GM23338 (cell line): ENCODE results near the gene AMPD3. TPM values are rescaled to one million over a fixed set of nuclear protein-coding genes. Genes with fewer than 3 reads are reported as not detected.

Experiments
- ATAC-seq: fragments of 200-7000 bp; cut with Tn5 transposase; 3 replicates; pipeline ENCODE4 v1.9.1; 2020
- DNase-seq: peaks from one replicate; pipeline ENCODE4 v3.0.0-alpha.2; 2015; ENCODE audit warnings: low spot score
- H2AFZ ChIP-seq: fragments of 200-600 bp; sonication (generic); 2 replicates; pipeline ENCODE4 v1.8.0; 2016; ENCODE audit warnings: antibody characterized with exemption, mild to moderate bottlenecking, moderate library complexity
- H3F3A ChIP-seq: fragments of 200-600 bp; sonication (generic); replicated peaks from 2 replicates; pipeline ENCODE4 v1.8.0; 2017; ENCODE audit warnings: antibody characterized with exemption, mixed run types, low read depth
- H3K27ac ChIP-seq: fragments of 200-600 bp; sonication (generic); 2 replicates; pipeline ENCODE4 v1.6.1; 2016; ENCODE audit warnings: low read depth
- H3K27me3 ChIP-seq: fragments of 200-600 bp; sonication (generic); 2 replicates; pipeline ENCODE4 v1.8.0; 2016; ENCODE audit warnings: mild to moderate bottlenecking, mixed run types, moderate library complexity; ENCODE audit not compliant: insufficient read depth
- H3K36me3 ChIP-seq: fragments of 200-600 bp; sonication (generic); 2 replicates; pipeline ENCODE4 v1.8.0; 2016; ENCODE audit warnings: mild to moderate bottlenecking; ENCODE audit not compliant: insufficient read depth
- H3K4me1 ChIP-seq: fragments of 200-600 bp; sonication (generic); 2 replicates; pipeline ENCODE4 v1.8.0; 2016; ENCODE audit warnings: mild to moderate bottlenecking, moderate library complexity; ENCODE audit not compliant: insufficient read depth
- H3K4me2 ChIP-seq: fragments of 200-600 bp; sonication (generic); 2 replicates; pipeline ENCODE4 v1.7.1; 2017; ENCODE audit warnings: mixed run types
- H3K4me3 ChIP-seq: fragments of 200-600 bp; sonication (generic); 2 replicates; pipeline ENCODE4 v1.6.1; 2016; ENCODE audit warnings: mixed run types
- H3K79me2 ChIP-seq: fragments of 200-600 bp; sonication (generic); replicated peaks from 2 replicates; pipeline ENCODE4 v1.8.0; 2017; ENCODE audit warnings: mild to moderate bottlenecking; ENCODE audit not compliant: insufficient read depth
- H3K9me2 ChIP-seq: fragments of 200-600 bp; sonication (generic); 2 replicates; pipeline ENCODE4 v1.8.0; 2017; ENCODE audit not compliant: insufficient read depth
- H4K20me1 ChIP-seq: fragments of 200-600 bp; sonication (generic); replicated peaks from 2 replicates; pipeline ENCODE4 v1.8.0; 2017; ENCODE audit warnings: mild to moderate bottlenecking; ENCODE audit not compliant: insufficient read depth
- H3K27ac Mint-ChIP-seq: 2 replicates; pipeline ENCODE4 v1.8.0; 2020; ENCODE audit warnings: inconsistent platforms, mild to moderate bottlenecking, moderate library complexity, mixed read lengths
- H3K27me3 Mint-ChIP-seq: 3 replicates; pipeline ENCODE4 v1.8.0; 2022; ENCODE audit warnings: low read depth, mild to moderate bottlenecking, moderate library complexity, mixed read lengths, inconsistent platforms; ENCODE audit not compliant: insufficient read depth, poor library complexity
- H3K36me3 Mint-ChIP-seq: 3 replicates; pipeline ENCODE4 v1.8.0; 2021; ENCODE audit warnings: low read depth, mild to moderate bottlenecking, inconsistent platforms, moderate library complexity, mixed read lengths
- H3K4me1 Mint-ChIP-seq: 3 replicates; pipeline ENCODE4 v1.8.0; 2020; ENCODE audit warnings: mild to moderate bottlenecking, inconsistent platforms, mixed read lengths
- H3K4me3 Mint-ChIP-seq: 3 replicates; pipeline ENCODE4 v1.8.0; 2021; ENCODE audit warnings: moderate library complexity, mild to moderate bottlenecking, inconsistent platforms, mixed read lengths
- H3K9me3 Mint-ChIP-seq: 3 replicates; pipeline ENCODE4 v1.8.0; 2020; ENCODE audit warnings: moderate library complexity, mild to moderate bottlenecking, inconsistent platforms, mixed read lengths
- CREB1 ChIP-seq: fragments of 250-450 bp; sonication (Bioruptor Pico); IDR thresholded peaks from 2 replicates; pipeline ENCODE4 v1.5.0; 2020; ENCODE audit warnings: low read depth, mild to moderate bottlenecking, moderate library complexity
- CTCF ChIP-seq, 2 experiments: fragments of 200-600 bp in 1 of 2; sonication (generic) in 1 of 2; conservative IDR thresholded peaks; 2 replicates each; pipeline versions ENCODE4 v1.5.1 to v1.6.1; 2016 to 2017; ENCODE audit warnings: antibody characterized with exemption in 2 of 2, low read depth in 2 of 2, mild to moderate bottlenecking in 2 of 2, moderate library complexity in 1 of 2
- EZH2 ChIP-seq: fragments of 200-600 bp; sonication (generic); IDR thresholded peaks from one replicate; pipeline ENCODE4 v1.8.0; 2017; ENCODE audit warnings: antibody characterized with exemption, mild to moderate bottlenecking, low read depth; ENCODE audit not compliant: unreplicated experiment
- EZH2phosphoT487 ChIP-seq: fragments of 200-600 bp; sonication (generic); IDR thresholded peaks from one replicate; pipeline ENCODE4 v1.8.1; 2018; ENCODE audit warnings: antibody characterized with exemption; ENCODE audit not compliant: unreplicated experiment
- JUNB ChIP-seq: IDR thresholded peaks from one replicate; pipeline ENCODE4 v1.6.1; 2016; ENCODE audit warnings: antibody characterized with exemption; ENCODE audit not compliant: unreplicated experiment
- NANOG ChIP-seq: IDR thresholded peaks from 2 replicates; pipeline ENCODE4 v1.6.1; 2016; ENCODE audit warnings: antibody characterized with exemption, borderline replicate concordance
- POLR2AphosphoS5 ChIP-seq: IDR thresholded peaks from 2 replicates; pipeline ENCODE4 v1.6.1; 2016; ENCODE audit warnings: antibody characterized with exemption, low read depth
- STAT1 ChIP-seq: IDR thresholded peaks from one replicate; pipeline ENCODE4 v1.6.1; 2016; ENCODE audit warnings: antibody characterized with exemption; ENCODE audit not compliant: unreplicated experiment
- ZNF114 ChIP-seq: fragments of 250-450 bp; sonication (Bioruptor Pico); IDR thresholded peaks from 2 replicates; pipeline ENCODE4 v1.5.0; 2020; ENCODE audit warnings: mild to moderate bottlenecking, moderate library complexity
- ZNF331 ChIP-seq: fragments of 250-450 bp; sonication (Bioruptor Pico); IDR thresholded peaks from 2 replicates; pipeline ENCODE4 v1.5.0; 2020; ENCODE audit warnings: low read depth, mild to moderate bottlenecking, moderate library complexity
- polyA plus RNA-seq: library from polyadenylated mRNA; unstranded; fragments of >200 nt; fragmentation: Nextera tagmentation; extraction: Ambion mirVana; gene quantifications from 2 replicates; pipeline ENCODE4 v1.2.1, GENCODE V29; 2016
- total RNA-seq: library from RNA; depleted of rRNA; stranded (reverse); fragments of >200 nt; shearing (Covaris generic); gene quantifications from 2 replicates; pipeline ENCODE4 v1.2.3, GENCODE V29; 2014
- TF ChIP-seq, protein P1 (sequence below): IDR thresholded peaks from one replicate; pipeline ENCODE4 v1.6.1; 2018; ENCODE audit warnings: antibody characterized with exemption; ENCODE audit not compliant: unreplicated experiment

AMPD3 gene
- total and polyA plus RNA-seq, 2 experiments from 2014 or later: 1.6 to 2.1 TPM

DNA sequence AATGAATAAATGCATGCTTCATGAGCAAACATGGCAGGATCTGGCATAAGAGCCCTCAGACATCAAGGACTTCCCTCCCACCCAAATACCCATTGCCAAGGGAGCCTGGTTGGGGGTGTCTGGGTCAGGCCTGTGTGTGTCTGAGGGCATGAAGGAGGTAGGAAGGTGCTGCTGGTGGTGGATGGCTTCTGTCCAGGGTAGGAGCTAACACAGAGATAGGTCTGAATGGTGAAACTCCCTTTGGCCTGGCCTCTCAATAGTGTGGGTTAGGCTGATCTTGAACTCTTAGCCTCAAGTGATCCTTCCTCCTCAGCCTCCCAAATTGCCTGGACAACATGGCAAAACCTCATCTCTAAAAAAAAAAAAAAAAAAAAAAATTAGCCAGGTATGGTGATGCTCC is 2.8 kb downstream of the AMPD3 start (continued):
- TF ChIP-seq EZH2phosphoT487 (no peak), CREB1 (CRISPR knock-in tag) (no peak), NANOG (no peak), JUNB (no peak), STAT1 (no peak), EZH2 (no peak), POLR2AphosphoS5 (no peak), CTCF (conservative IDR thresholded peaks at IDR 0.05; ENCODE audit: low read depth in 2 of 2) (no peak), ZNF114 (CRISPR knock-in tag) (no peak), ZNF331 (CRISPR knock-in tag) (no peak)
- TF ChIP-seq, protein P1, sequence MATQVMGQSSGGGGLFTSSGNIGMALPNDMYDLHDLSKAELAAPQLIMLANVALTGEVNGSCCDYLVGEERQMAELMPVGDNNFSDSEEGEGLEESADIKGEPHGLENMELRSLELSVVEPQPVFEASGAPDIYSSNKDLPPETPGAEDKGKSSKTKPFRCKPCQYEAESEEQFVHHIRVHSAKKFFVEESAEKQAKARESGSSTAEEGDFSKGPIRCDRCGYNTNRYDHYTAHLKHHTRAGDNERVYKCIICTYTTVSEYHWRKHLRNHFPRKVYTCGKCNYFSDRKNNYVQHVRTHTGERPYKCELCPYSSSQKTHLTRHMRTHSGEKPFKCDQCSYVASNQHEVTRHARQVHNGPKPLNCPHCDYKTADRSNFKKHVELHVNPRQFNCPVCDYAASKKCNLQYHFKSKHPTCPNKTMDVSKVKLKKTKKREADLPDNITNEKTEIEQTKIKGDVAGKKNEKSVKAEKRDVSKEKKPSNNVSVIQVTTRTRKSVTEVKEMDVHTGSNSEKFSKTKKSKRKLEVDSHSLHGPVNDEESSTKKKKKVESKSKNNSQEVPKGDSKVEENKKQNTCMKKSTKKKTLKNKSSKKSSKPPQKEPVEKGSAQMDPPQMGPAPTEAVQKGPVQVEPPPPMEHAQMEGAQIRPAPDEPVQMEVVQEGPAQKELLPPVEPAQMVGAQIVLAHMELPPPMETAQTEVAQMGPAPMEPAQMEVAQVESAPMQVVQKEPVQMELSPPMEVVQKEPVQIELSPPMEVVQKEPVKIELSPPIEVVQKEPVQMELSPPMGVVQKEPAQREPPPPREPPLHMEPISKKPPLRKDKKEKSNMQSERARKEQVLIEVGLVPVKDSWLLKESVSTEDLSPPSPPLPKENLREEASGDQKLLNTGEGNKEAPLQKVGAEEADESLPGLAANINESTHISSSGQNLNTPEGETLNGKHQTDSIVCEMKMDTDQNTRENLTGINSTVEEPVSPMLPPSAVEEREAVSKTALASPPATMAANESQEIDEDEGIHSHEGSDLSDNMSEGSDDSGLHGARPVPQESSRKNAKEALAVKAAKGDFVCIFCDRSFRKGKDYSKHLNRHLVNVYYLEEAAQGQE: no peak

DNA sequence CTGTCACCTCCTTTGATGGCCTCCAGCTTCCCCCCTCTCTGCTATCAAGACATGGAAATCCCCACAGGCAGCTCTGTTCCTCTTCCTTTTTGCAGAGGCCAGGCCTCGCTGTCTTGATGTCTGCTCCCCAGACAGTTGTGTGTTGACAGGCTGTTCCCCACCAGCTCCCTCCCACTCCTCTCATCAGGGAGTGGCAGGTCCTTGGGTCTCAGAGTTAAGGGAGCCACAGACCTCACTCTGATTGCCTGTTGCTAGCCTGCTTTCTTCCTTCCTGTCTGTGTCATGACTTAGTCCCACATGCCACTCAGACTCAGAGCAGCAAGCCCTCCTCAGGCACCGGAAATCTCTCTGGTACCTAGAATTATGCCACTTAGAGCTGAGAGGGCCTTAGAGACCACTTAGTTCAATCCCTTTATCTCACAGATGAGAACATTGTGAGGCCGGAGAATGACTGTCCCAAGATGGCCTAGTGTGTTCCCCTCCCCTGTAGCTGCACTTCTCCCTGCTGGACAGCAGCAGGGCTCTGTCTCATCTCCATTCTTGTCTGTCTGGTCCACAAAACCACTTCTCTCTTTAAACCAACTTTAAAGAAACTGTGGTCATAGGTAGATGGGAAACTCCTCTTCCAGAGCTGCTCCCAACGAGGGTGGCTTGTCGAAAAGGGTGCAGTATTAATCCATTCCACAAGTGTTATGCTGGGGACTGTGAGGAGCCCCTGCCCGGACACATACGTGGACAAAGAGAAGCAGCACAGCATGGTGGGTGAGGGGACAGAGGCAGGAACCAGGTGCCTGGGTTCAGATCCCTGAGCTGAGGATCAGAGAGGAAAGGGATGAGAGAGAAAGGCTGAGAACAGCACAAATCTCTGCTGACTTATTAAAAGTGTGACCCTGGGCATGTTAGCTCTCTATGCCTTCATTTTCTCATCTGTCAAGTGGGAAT is 4.2 kb downstream of the AMPD3 start:
- Histone ChIP-seq H3K4me3 (no peak overlapping the region), H3F3A (no peaks in the 10 kb centered on the region), H3K27ac (no peak overlapping the region), H3K4me2 (no peak overlapping the region), H3K79me2 (no peaks in the 10 kb centered on the region), H2AFZ (no peak overlapping the region), H3K36me3 (no peaks in the 10 kb centered on the region), H3K4me1 (peaks cover 14% of the 10 kb centered on the region), H4K20me1 (no peaks in the 10 kb centered on the region), H3K27me3 (no peaks in the 10 kb centered on the region), H3K9me2 (no peaks in the 10 kb centered on the region)
- DNase-seq: no peak
- no peak overlapping the region for H3K27ac Mint-ChIP-seq
- peaks cover 31% of the 10 kb centered on the region for H3K4me1 Mint-ChIP-seq
- no peak overlapping the region for H3K4me3 Mint-ChIP-seq
- H3K27me3 Mint-ChIP-seq: peaks cover 12% of the 10 kb centered on the region
- H3K36me3 Mint-ChIP-seq: no peaks in the 10 kb centered on the region; the same call in 2 of the 3 replicates
- no peaks in the 10 kb centered on the region for H3K9me3 Mint-ChIP-seq
- ATAC-seq: no peak
- TF ChIP-seq EZH2 (no peak), CTCF (conservative IDR thresholded peaks at IDR 0.05; ENCODE audit: low read depth in 2 of 2) (no peak), ZNF114 (CRISPR knock-in tag) (no peak), STAT1 (no peak)
